Gastroesophageal sphincter (tissue), 4 donors: ENCODE results near the gene RUFY4. TPM values are rescaled to one million over a fixed set of nuclear protein-coding genes. Genes with fewer than 3 reads are reported as not detected.

ENCODE experiments used
- ATAC-seq: fragments of 150-250 bp; one replicate; pipeline ENCODE4 v1.9.1; 2016; ENCODE audit warnings: mild to moderate bottlenecking, moderate library complexity
- H3K27ac ChIP-seq, 4 donors: fragments of 200-600 bp; sonication (generic) in 3 of 4; 1 replicate in 3 of 4; 2 replicates in 1 of 4; pipeline ENCODE4 v1.5.1; 2016 to 2019
- H3K27me3 ChIP-seq: fragments of 200-600 bp; sonication (generic); one replicate; pipeline ENCODE4 v1.5.1; 2019
- H3K36me3 ChIP-seq, 2 donors: fragments of 200-600 bp; sonication (generic); one replicate each; pipeline ENCODE4 v1.5.1; 2019; ENCODE audit warnings: control low read depth in 1 of 2
- H3K4me1 ChIP-seq, 3 donors: fragments of 200-600 bp; sonication (generic); 1 replicate in 2 of 3; 2 replicates in 1 of 3; pipeline ENCODE4 v1.5.1; 2016 to 2019; ENCODE audit warnings: control low read depth in 2 of 3
- H3K4me3 ChIP-seq, 2 donors: fragments of 200-600 bp; sonication (generic); one replicate each; pipeline ENCODE4 v1.5.1; 2019; ENCODE audit warnings: mild to moderate bottlenecking in 1 of 2, moderate library complexity in 1 of 2
- H3K9me3 ChIP-seq, 3 donors: fragments of 200-600 bp; sonication (generic); one replicate each; pipeline ENCODE4 v1.5.1; 2017 to 2019; ENCODE audit warnings: control low read depth in 2 of 3
- CTCF ChIP-seq, 4 experiments: fragments of 200-600 bp in 2 of 4; fragments of 450-650 bp in 2 of 4; sonication (generic) in 1 of 4; IDR thresholded peaks; one replicate each; pipeline ENCODE4 v1.5.1; 2017 to 2019; ENCODE audit warnings: antibody characterized with exemption in 4 of 4, mild to moderate bottlenecking in 2 of 4, moderate library complexity in 2 of 4
- EP300 ChIP-seq: sonication (generic); formaldehyde crosslinking; IDR thresholded peaks from one replicate; pipeline ENCODE4 v1.6.1; 2017; ENCODE audit warnings: antibody characterized with exemption, mild to moderate bottlenecking
- POLR2A ChIP-seq, 2 donors: fragments of 450-650 bp; IDR thresholded peaks; one replicate each; pipeline ENCODE4 v1.6.1; 2017; ENCODE audit warnings: antibody characterized with exemption in 2 of 2, mild to moderate bottlenecking in 2 of 2, moderate library complexity in 1 of 2
- POLR2AphosphoS5 ChIP-seq: sonication (generic); formaldehyde crosslinking; IDR thresholded peaks from one replicate; pipeline ENCODE4 v1.6.1; 2017; ENCODE audit warnings: antibody characterized with exemption
- WGBS, 2 donors: methylation state at CpG; one replicate each; pipeline ENCODE4 v1.1.5; 2018; ENCODE audit warnings: low coverage in 1 of 2; 5-methylcytosine and 5-hydroxymethylcytosine counted together
- total RNA-seq, 4 donors: library from RNA; depleted of rRNA; stranded (reverse); fragments of >200 nt; gene quantifications; one replicate each; pipeline ENCODE4 v1.1.0, GENCODE V29; 2016

Gene RUFY4
- total RNA-seq, 4 donors from 2014 or later = not detected

- ATAC-seq = no peak
- 0% methylated on average over 2 of the region's 9 CpGs; no CpG with 5 or more reads in 1 of the 2 donors for WGBS, 2 donors
- H3K27ac ChIP-seq = no peak overlapping the region
- H3K36me3 ChIP-seq = no peaks in the 10 kb centered on the region
- no peak for TF ChIP-seq EP300
- no peak for TF ChIP-seq POLR2AphosphoS5
- no peak for TF ChIP-seq CTCF (IDR thresholded peaks at IDR 0.05)
- no peak for TF ChIP-seq POLR2A (IDR thresholded peaks at IDR 0.05)
- H3K4me1 ChIP-seq = peaks cover 0 to 10% (median 2%) of the 10 kb centered on the region in 3 donors
- peaks cover 26% of the 10 kb centered on the region for H3K27me3 ChIP-seq
- H3K4me3 ChIP-seq = no peak overlapping the region
- no peaks in the 10 kb centered on the region for H3K9me3 ChIP-seq
Observed at GRCh38 chr2:218065239-218066006, 3.6 kb upstream of the RUFY4 start.

GRCh38 chr2:218066926-218067515, 2.0 kb upstream of the RUFY4 start:
- no peak for ATAC-seq
- TF ChIP-seq POLR2AphosphoS5 (no peak), CTCF (IDR thresholded peaks at IDR 0.05) (no peak), POLR2A (IDR thresholded peaks at IDR 0.05) (no peak), EP300 (no peak)
- Histone ChIP-seq H3K27ac (no peak overlapping the region), H3K27me3 (peaks cover 24% of the 10 kb centered on the region), H3K9me3 (no peaks in the 10 kb centered on the region), H3K4me1 (peaks cover 0 to 10% (median 2%) of the 10 kb centered on the region in 3 donors), H3K36me3 (no peaks in the 10 kb centered on the region), H3K4me3 (no peak overlapping the region)
- WGBS, 2 donors = 63 to 76% methylated on average over 8 to 10 of the region's 12 CpGs

GRCh38 chr2:218067523-218067922, 1.5 kb upstream of the RUFY4 start:
- Histone ChIP-seq H3K4me3 (no peak overlapping the region), H3K9me3 (no peaks in the 10 kb centered on the region), H3K36me3 (no peaks in the 10 kb centered on the region), H3K27me3 (peaks cover 24% of the 10 kb centered on the region), H3K27ac (no peak overlapping the region), H3K4me1 (peaks cover 0 to 10% (median 2%) of the 10 kb centered on the region in 3 donors)
- ATAC-seq = no peak
- TF ChIP-seq CTCF (IDR thresholded peaks at IDR 0.05) (no peak), EP300 (no peak), POLR2AphosphoS5 (no peak), POLR2A (IDR thresholded peaks at IDR 0.05) (no peak)
- WGBS, 2 donors = 80 to 100% methylated on average over 1 of the region's 4 CpGs

- 43 to 75% methylated on average over 4 of the region's 9 CpGs for WGBS, 2 donors
- Histone ChIP-seq H3K4me1 (peaks cover 0 to 10% (median 2%) of the 10 kb centered on the region in 3 donors), H3K36me3 (no peaks in the 10 kb centered on the region), H3K27ac (no peak overlapping the region), H3K9me3 (no peaks in the 10 kb centered on the region), H3K4me3 (no peak overlapping the region), H3K27me3 (peaks cover 27% of the 10 kb centered on the region)
- TF ChIP-seq EP300 (no peak), CTCF (IDR thresholded peaks at IDR 0.05) (no peak), POLR2AphosphoS5 (no peak), POLR2A (IDR thresholded peaks at IDR 0.05) (no peak)
- no peak for ATAC-seq
Observed at GRCh38 chr2:218069606-218070300, 700 bp downstream of the RUFY4 start.
